Gastrocnemius medialis (tissue), 4 donors: Measurements from ENCODE around the gene LBH.

Experiments used
- CTCF ChIP-seq, 5 experiments: fragments of 450-650 bp in 3 of 5; fragments of 200-600 bp in 2 of 5; sonication (generic) in 2 of 5; IDR thresholded peaks in 4 of 5; conservative IDR thresholded peaks in 1 of 5; 1 replicate in 4 of 5; 2 replicates in 1 of 5; pipeline ENCODE4 v1.5.1; 2016 to 2019; ENCODE audit warnings: antibody characterized with exemption in 5 of 5, mild to moderate bottlenecking in 3 of 5, moderate library complexity in 3 of 5
- POLR2A ChIP-seq, 2 donors: fragments of 450-650 bp; IDR thresholded peaks; one replicate each; pipeline ENCODE4 v1.6.1; 2017; ENCODE audit warnings: antibody characterized with exemption in 2 of 2, mild to moderate bottlenecking in 2 of 2, moderate library complexity in 2 of 2

GRCh38 chr2:30223413-30223874, 7.9 kb upstream of the LBH start:
- TF ChIP-seq POLR2A (IDR thresholded peaks at IDR 0.05) (no peak), CTCF (IDR thresholded peaks at IDR 0.05 in 4 of 5, conservative IDR thresholded peaks at IDR 0.05 in 1 of 5) (no peak)
